Fibroblast of skin of back (primary cell): ENCODE measurements around the gene ZNF839.
A peak's percentile ranks its signal among the peaks of the same experiment; 100 is the strongest.
"Not testable (repeated sequence)": the region's sequence is repeated elsewhere in the genome, so short reads cannot be mapped to it uniquely, and the experiment has no call there.

ENCODE experiments used
- DNase-seq: peaks from one replicate; pipeline ENCODE4 v3.0.0-alpha.2; 2013

Gene ZNF839

GRCh38 chr14:102314242-102315011, 5.1 kb upstream of the ZNF839 start:
- peak; percentile 74 for DNase-seq

- no peak for DNase-seq
Observed at GRCh38 chr14:102315121-102315520, 4.4 kb upstream of the ZNF839 start.

GRCh38 chr14:102316338-102316742, 3.2 kb upstream of the ZNF839 start:
- DNase-seq = peak; percentile 71

- peak; percentile 92 for DNase-seq
Observed at GRCh38 chr14:102316743-102317563, 2.6 kb upstream of the ZNF839 start.

GRCh38 chr14:102317564-102318248, 1.8 kb upstream of the ZNF839 start:
- peak; percentile 44 for DNase-seq

- no peak for DNase-seq
Observed at GRCh38 chr14:102318781-102319276, 717 bp upstream of the ZNF839 start.

- peak; percentile 48 for DNase-seq
Observed at GRCh38 chr14:102320033-102320660, 601 bp downstream of the ZNF839 start.

GRCh38 chr14:102320671-102321455, 1.3 kb downstream of the ZNF839 start:
- no peak for DNase-seq

GRCh38 chr14:102321456-102322422, 2.2 kb downstream of the ZNF839 start:
- no peak for DNase-seq

- DNase-seq = peak; percentile 78
Observed at GRCh38 chr14:102323102-102323501, 3.6 kb downstream of the ZNF839 start.

GRCh38 chr14:102325791-102326345, 6.3 kb downstream of the ZNF839 start:
- no peak for DNase-seq

GRCh38 chr14:102326583-102326982, 7.0 kb downstream of the ZNF839 start:
- no peak for DNase-seq

GRCh38 chr14:102329381-102329780, 9.8 kb downstream of the ZNF839 start:
- DNase-seq = not testable (repeated sequence)

GRCh38 chr14:102330806-102331205, 11.3 kb downstream of the ZNF839 start:
- DNase-seq = no peak

GRCh38 chr14:102333390-102333789, 13.8 kb downstream of the ZNF839 start:
- DNase-seq = no peak

- DNase-seq = no peak
Observed at GRCh38 chr14:102333795-102334705, 14.5 kb downstream of the ZNF839 start.

- DNase-seq = no peak
Observed at GRCh38 chr14:102335163-102335562, 15.6 kb downstream of the ZNF839 start.

GRCh38 chr14:102338724-102339123, 19.2 kb downstream of the ZNF839 start:
- no peak for DNase-seq

- no peak for DNase-seq
Observed at GRCh38 chr14:102341566-102341965, 22.0 kb downstream of the ZNF839 start.
